HL-60/S4 treated with retinoic acid at 250 ng/mL for 4 days and 3 days (cell line): ENCODE results near the gene ODAPH.
"Not testable (repeated sequence)": the region's sequence is repeated elsewhere in the genome, so short reads cannot be mapped to it uniquely, and the experiment has no call there.

Experiments used
- in situ Hi-C: fragments of 300-500 bp; cut with MboI; formaldehyde crosslinking; loops from 2 replicates; pipeline ENCODE4 v1.7.0; 2022; ENCODE audit warnings: low sequenced_read_pairs

ODAPH gene

GRCh38 chr4:75544220-75544619, 11.6 kb upstream of the ODAPH start:
- in situ Hi-C loops = not testable (repeated sequence)

- in situ Hi-C loops = no loop called here
These were observed 11.0 kb upstream of the ODAPH start for GRCh38 chr4:75544870-75545269.

GRCh38 chr4:75545526-75545925, 10.3 kb upstream of the ODAPH start:
- in situ Hi-C loops = no loop called here

- in situ Hi-C loops = no loop called here
These were observed 8.0 kb upstream of the ODAPH start for GRCh38 chr4:75547647-75548387.

- in situ Hi-C loops = no loop called here
These were observed 6.8 kb upstream of the ODAPH start for GRCh38 chr4:75549019-75549418.

- in situ Hi-C loops = no loop called here
These were observed 3.4 kb upstream of the ODAPH start for GRCh38 chr4:75552452-75552851.

GRCh38 chr4:75557696-75558095, 1.8 kb downstream of the ODAPH start:
- in situ Hi-C loops = no loop called here

- in situ Hi-C loops = no loop called here
These were observed 5.9 kb downstream of the ODAPH start for GRCh38 chr4:75561789-75562188.

- in situ Hi-C loops = no loop called here
These were observed 8.2 kb downstream of the ODAPH start for GRCh38 chr4:75564023-75564422.

GRCh38 chr4:75565481-75565880, 9.6 kb downstream of the ODAPH start:
- in situ Hi-C loops = no loop called here

- in situ Hi-C loops = no loop called here
These were observed 11.0 kb downstream of the ODAPH start for GRCh38 chr4:75566911-75567310.

- in situ Hi-C loops = no loop called here
These were observed 11.9 kb downstream of the ODAPH start for GRCh38 chr4:75567725-75568124.

GRCh38 chr4:75584067-75584466, 28.2 kb downstream of the ODAPH start:
- in situ Hi-C loops = no loop called here

GRCh38 chr4:75593393-75593792, 37.5 kb downstream of the ODAPH start:
- in situ Hi-C loops = no loop called here

GRCh38 chr4:75596061-75596460, 40.2 kb downstream of the ODAPH start:
- in situ Hi-C loops = no loop called here

GRCh38 chr4:75598390-75598789, 42.5 kb downstream of the ODAPH start:
- in situ Hi-C loops = no loop called here

GRCh38 chr4:75599647-75600046, 43.8 kb downstream of the ODAPH start:
- in situ Hi-C loops = no loop called here

- in situ Hi-C loops = no loop called here
These were observed 50.1 kb downstream of the ODAPH start for GRCh38 chr4:75605928-75606327.

- in situ Hi-C loops = no loop called here
These were observed 56.4 kb downstream of the ODAPH start for GRCh38 chr4:75612306-75612705.
